Activated CD4-positive, alpha-beta T cell treated with anti-CD3 and anti-CD28 coated beads, Interleukin-2, Interleukin-6, amounts not matched to agents 100 ng/mL and 50 ng/mL, durations not matched to agents 16 hours and 8 hours (primary cell): ENCODE data around the gene CLCF1.

ENCODE experiments used
- DNase-seq: peaks from one replicate; pipeline ENCODE4 v3.0.0-alpha.2; 2020

The CLCF1 gene

DNA sequence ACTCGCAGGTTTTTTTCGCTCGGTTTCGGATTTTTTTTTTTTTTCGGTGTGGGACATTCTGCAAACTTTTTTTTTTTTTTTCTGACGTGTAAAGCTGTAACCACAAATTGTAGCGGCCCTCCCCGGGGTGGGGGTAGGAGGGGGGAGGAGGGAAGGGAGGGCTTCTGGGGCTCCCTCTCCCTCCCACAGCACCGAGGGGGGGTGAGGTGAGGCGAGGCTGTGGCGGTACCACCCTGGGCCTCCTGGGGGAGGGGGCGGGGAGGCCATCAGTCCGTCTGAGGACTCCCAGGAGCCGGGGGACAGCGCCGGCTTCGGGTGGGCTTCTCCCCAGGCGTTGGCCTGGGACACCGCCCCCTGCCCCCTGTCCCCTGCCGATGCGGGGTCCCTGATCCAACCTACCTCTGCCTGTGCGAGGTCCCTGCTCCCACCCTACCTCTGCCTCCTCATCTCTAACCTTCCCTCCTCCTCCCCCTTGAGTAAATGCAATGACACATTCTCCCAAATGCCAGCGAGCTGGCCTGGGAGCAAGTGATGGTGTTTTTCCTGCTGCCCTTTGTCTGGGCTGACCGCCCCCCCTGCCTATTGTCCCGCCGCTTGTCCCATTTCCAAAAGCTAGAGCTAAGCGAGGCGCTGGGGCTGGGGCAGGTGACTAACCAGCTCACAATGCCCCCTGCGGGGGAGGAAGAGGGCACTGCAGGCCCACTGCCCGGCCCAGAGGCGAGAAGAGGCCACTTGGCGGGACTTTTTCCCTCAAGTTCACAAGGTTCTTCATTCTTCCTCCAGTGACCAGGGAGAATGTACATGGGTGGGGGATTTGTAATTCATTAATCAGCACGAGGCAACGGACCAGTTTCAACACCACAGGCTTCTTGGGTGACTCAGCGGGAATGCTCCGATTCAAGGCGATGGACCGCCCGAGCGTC is 511 bp upstream of the CLCF1 start:
- peak; percentile 45 for DNase-seq

DNA sequence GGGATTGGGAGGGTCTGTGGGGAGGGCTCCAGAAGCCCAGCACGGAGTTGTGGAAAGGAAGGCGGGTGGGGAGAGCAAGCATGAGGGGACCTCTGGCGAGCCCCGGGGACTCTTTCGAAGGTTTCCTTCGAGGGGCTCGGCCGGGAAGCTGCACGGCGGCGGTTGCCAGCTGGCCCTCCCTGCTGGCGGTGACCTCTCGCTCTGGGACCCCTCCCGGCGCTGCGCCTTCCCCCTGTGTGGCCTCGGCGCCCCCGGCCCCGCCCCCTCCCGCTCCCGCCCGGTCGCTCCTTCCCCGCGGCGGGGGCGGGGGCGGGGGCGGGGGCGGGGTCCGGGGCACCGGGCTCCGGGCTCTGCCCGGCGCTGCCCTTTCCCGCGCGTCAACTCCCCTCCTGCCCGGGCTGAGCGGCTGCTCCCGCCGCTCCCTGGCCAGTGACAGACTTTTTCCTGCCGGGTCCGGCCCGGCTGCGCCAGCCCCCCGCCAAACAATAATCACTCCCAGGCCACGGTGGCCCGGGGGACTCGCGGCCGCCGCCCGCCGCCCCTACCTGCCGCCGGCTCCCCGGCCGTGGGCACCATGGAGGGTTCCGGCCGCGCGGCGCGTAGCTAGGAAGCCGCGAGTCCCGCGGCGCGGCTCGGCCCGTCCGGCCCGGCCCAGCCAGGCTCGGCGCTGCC is 941 bp downstream of the CLCF1 start:
- no peak for DNase-seq

- DNase-seq, result no peak
Observed at GRCh38 chr11:67371911-67372320, 1.5 kb downstream of the CLCF1 start.

- DNase-seq, result no peak
Observed at GRCh38 chr11:67371189-67371910, 2.0 kb downstream of the CLCF1 start.

GRCh38 chr11:67370351-67371076 is 2.9 kb downstream of the CLCF1 start:
- DNase-seq, result no peak

- no peak for DNase-seq
Observed at GRCh38 chr11:67369801-67370284, 3.6 kb downstream of the CLCF1 start.

- no peak for DNase-seq
Observed at GRCh38 chr11:67369275-67369674, 4.1 kb downstream of the CLCF1 start.

GRCh38 chr11:67368621-67369020 is 4.8 kb downstream of the CLCF1 start:
- DNase-seq, result peak; percentile 70

- no peak for DNase-seq
Observed at GRCh38 chr11:67367761-67368227, 5.6 kb downstream of the CLCF1 start.

GRCh38 chr11:67366961-67367760 is 6.2 kb downstream of the CLCF1 start:
- no peak for DNase-seq

- no peak for DNase-seq
Observed at GRCh38 chr11:67366546-67366945, 6.9 kb downstream of the CLCF1 start.

DNA sequence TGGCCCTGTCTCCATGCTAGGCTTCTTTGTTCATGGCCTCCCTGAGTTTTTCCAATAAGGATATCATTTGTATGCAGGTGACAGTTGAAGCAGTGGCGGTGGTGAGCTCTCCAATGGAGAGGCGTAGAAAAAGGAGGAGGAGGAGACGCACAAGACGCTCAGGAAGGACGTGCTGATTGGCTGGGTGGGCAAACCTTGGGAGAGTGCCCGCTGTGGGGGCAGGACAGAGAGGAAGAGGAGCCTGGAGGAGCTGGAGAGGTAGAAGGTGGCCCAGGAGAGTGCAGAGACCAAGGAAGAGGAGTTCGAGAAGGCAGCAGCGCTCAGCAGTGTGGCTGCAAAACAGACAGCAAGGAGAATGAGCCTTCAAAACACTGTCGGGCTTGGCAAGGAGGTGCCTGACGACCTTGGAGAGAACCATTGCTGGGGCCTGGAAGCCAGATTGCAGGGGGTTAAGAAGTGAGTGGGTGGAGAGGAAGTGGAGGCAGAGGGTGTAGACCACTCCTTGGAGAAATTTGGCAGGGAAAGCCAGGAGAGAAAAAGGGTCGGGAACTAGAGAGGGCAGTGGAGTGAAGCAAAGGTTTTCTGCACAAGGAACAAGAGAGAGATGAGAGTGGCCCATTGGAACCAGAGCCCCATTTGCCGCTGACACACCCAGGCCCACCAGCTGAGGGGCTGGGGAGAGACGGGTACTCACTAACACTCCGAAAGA is 7.5 kb downstream of the CLCF1 start:
- no peak for DNase-seq

DNA sequence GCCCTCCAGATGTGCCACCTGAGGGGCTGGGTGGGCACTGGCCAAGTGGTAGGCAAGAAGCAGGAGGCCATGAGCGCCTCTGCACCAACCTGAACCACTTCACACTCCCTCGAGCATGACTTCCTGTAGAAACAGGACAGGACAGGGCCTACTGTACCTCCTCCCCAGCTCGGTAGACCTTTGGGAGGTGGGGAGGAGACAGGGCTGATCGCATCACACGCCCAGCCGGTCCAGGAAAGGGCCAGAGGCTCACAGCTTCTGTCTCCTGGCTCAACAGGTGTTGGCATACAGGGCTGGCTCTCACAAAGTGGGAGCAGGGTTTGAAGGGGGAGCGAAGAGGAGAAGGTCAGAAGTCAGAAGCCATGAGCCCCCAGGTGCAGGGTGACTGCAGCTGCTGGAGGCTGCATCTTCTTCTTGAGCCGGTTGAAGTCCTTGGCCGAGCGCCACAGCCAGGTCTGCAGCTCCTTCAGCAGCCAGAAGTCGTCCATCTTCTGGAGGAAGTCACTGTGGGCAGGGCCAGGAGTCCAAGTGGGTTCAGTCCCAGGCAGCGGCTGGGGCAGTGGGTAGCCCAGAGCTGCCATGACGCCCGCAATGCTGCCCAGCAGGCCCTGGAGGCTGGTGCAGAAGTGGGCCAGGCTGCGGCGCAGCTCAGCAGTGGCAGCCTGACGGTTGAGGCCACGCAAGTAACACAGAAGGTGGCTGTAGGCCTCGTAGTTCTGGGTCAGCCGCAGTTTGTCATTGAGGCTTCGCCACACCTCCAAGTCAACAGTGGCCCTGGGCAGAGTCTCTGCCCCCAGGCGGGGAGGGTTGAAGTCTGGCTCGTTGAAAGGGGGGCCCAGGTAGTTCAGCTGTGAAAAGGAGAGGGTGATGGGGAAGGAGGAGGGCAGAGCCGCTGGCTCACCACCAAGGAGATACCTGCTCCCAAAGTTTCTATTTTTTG is 8.3 kb downstream of the CLCF1 start:
- DNase-seq, result no peak

GRCh38 chr11:67364169-67364568 is 9.2 kb downstream of the CLCF1 start:
- DNase-seq, result no peak

GRCh38 chr11:67357831-67358670 is 15.3 kb downstream of the CLCF1 start:
- DNase-seq, result no peak

DNA sequence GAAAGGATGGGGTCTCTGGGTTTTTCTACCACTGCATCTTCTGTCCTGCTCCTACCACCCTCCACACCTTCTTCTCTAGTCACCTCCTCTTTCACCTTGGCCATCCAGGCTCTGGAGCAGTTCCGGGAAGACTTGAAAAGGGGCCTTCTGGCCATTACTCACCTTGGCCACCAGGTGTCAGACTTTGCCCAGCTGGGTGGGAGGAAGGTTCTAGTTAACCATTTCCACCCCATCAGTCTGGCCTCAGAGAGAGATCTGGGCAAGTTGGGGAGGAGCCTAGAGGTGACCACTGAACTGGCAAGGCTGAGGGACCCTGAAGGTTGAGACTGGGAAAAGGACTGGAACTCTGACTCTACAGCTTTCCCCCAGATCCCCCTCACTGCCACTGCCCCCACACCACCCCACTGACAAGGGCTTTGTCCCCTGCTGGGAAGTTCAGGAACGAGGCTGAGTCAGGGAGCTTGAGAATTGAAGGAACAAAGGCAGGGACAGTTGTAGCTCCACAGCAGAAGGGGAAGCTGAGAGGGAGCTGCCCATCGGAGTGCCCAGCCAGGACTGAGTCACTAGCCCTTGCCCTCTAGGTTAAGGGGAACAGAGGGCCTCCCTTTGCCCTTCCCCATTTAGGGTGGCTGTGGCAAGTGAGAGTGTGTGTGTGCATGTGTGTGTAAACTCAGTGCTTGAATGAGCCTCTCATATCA is 16.4 kb downstream of the CLCF1 start:
- peak; percentile 85 for DNase-seq

DNA sequence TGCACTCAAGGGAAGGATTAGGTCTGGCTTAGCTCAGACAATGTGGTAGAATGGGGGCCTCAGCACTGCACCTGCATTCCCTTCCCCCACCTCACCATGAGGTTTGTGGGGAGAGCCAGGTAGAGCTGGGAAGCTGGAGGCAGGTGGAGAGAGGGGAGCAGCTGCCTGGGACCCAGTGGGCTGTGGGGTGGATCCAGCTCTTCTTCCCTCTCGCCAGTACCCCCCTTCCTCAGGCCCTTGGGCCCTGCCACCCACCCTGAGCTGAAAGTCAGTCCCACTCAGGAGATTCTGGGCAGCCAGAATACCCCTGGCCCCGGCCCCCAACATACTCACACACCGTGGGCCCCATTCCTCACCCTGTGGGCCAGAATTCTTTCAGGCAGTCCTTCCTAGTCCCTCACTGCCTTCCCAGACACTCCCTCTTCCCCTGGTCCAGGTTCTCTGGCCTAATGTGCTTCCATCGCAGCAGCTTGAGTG is 17.0 kb downstream of the CLCF1 start:
- no peak for DNase-seq

DNA sequence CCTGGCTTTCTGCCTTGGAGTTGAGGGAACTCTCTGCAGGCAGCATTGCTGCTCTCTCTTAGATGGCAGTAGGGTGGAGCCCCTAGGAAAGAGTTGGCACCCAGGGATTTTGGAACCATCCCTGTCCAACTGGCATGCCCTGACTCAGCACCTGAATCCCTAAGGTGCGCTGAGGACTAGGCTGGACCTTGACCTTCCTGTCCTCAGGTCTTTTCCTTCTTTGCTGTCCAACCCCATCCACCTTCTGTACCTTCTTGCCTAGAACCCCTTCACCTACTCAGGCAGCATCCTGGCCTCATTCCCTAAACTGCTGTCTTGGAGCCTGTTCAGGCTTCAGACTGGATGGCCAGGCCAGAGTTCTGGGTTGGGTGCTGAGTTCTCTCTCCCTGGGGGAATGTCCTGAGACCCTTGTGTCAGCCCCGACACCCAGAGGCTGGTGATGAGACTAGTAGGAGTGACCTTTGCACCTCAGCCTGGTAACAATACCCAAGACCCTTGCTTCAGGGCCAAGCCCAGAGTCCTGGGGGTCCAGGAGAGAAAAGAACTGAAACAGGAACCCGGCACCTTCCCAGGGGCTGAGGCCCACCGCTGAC is 17.5 kb downstream of the CLCF1 start:
- no peak for DNase-seq
